Measurements from ENCODE around the gene FEN1.
A peak's percentile ranks its signal among the peaks of the same experiment; 100 is the strongest.

FEN1 gene

GRCh38 chr11:61834278-61835048 is 41.8 kb downstream of the FEN1 start:
- Histone ChIP-seq H3K27ac (peak overlapping the region in 17 of 21 experiments; percentile 5 to 88 (median 55)), H3K4me3 (no peak overlapping the region)

- no peak overlapping the region for H3K4me3 ChIP-seq
- H3K27ac ChIP-seq: peak overlapping the region in 3 of 21 experiments; percentile 1 to 88 (median 14)
These were observed 43.5 kb downstream of the FEN1 start for GRCh38 chr11:61836193-61836592.

DNA sequence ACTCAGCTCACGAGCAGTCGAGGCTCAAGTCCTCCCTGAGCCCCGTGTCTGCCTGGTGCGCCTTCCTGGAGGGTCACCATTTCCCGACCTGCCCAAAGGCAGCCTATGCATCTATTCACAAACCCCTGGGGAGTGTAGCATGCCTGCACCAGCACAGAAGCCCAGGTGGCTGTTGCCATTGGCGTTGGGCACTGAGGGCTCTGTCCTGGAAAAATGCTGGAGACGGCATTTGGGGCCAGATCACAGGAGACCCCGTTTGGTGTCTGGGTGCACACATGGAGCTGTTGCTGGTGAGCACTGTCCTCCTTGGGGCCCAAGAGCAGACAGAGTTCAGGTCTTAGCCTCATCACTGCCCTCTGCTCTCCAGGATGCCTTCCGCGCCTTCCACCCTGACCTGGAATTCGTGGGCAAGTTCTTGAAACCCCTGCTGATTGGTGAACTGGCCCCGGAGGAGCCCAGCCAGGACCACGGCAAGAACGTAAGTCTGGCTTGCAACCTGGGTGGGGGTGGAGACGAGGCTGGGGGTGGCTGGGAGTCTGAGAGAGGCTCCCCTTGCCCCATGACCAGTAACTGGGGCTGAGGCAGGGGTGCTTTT is 44.8 kb downstream of the FEN1 start:
- Histone ChIP-seq H3K27ac (no peak overlapping the region), H3K4me3 (no peak overlapping the region)

DNA sequence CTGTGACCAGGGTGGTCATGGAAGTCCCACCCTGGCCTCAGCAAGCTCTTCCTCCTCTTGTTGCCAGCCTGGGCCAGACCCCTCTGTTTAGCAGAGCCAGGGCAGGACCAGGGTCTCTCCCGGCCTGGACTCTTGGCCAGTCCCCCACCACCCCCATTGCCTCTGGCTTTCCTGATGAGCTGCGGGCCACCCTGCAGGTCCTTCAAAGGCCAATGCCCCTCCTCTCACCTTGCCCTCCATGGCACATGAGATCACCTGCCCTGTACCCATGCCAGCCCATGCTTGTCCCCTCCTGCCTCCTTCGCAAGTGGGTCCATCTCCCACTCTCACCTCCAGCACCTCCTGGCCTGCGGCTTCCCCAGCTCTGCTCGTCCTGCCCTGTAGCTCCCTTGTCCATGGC is 45.8 kb downstream of the FEN1 start:
- H3K27ac ChIP-seq: no peak overlapping the region
- H3K4me3 ChIP-seq: no peak overlapping the region

DNA sequence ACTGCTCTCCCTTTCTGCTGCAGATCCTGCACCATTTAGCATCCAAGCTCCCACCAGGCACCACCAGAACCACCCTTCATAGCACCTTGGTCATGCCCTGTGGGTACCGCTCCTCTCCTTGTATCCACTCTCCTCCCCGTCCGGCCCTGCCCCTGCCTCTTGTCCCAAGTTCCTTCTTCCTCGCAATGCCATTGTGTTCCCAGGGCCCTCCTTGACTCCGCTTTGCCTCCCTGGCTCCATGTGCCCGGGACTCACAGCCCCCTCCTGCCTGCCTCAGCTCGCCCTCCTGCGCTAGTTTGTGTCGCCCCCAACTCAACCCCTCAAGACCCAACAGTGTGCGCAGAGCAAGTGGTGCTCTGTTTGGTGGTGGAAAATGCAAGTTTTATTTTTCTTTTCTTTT is 46.2 kb downstream of the FEN1 start:
- Histone ChIP-seq H3K27ac (no peak overlapping the region), H3K4me3 (no peak overlapping the region)

DNA sequence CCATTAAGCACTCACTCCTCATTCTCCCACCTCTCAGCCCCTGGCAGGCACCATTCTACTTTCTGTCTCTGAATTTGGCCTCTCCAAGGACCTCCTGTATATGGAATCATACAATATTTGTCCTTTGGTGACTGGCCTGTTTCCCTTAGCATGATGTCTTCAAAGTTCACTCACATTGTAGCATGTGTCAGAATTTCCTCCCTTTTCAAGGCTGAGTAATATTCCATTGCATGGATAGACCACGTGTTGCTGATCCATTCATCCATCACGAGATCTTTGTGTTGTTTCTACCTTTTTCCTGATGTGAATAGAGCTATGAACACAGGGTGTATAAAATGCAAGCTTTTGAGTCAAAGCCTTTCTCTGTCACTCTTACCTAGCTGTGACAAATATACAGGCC is 47.0 kb downstream of the FEN1 start:
- Histone ChIP-seq H3K4me3 (no peak overlapping the region), H3K27ac (no peak overlapping the region)

DNA sequence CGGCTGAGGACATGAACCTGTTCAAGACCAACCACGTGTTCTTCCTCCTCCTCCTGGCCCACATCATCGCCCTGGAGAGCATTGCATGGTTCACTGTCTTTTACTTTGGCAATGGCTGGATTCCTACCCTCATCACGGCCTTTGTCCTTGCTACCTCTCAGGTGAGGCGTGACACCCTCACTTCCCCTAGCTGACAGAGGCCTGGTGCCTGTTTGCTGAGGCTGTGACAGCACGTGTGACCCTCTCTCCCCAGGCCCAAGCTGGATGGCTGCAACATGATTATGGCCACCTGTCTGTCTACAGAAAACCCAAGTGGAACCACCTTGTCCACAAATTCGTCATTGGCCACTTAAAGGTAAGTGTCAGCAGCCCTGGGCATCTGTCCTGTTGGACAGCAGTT is 47.7 kb downstream of the FEN1 start:
- Histone ChIP-seq H3K4me3 (no peak overlapping the region), H3K27ac (no peak overlapping the region)

GRCh38 chr11:61841636-61842527 is 49.2 kb downstream of the FEN1 start:
- Histone ChIP-seq H3K27ac (no peak overlapping the region), H3K4me3 (no peak overlapping the region)

- H3K27ac ChIP-seq: no peak overlapping the region
These were observed 49.8 kb downstream of the FEN1 start for GRCh38 chr11:61842528-61842820.

DNA sequence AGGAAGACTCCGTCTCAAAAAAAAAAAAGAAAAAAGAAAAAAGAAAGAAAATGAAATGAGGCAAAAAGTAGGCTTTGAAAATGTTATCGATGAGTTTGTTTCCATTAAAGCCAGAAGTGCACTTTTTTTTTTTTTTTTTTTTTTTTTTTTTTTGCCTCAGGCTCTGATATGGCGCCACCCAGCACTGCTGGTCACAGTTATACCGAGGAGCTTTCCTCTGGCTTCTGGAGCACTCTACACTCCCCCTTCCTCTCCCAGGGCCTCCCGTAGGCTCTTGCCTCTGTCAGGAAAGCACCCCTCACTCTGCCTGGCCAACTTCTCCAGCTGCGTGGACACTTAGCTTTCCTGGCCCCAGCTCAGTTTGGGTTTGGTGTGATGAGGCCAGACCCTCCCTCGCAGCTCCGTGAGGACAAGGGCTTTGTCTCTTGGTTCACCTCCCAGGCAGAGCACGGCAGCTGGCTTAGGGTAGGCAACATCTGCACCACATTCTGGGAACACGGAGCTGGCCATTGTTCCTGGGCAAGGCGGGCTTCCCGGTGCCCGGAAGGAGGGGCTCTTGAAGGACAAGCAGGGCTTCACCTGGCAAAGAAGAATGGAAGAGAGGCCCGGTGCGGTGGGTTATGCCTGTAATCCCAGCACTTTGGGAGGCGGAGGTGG is 52.3 kb downstream of the FEN1 start:
- no peak overlapping the region for H3K27ac ChIP-seq
- H3K4me3 ChIP-seq: no peak overlapping the region

More at GRCh38 chr11:61842528-61842820, 49.8 kb downstream of the FEN1 start:
- no peak overlapping the region for H3K4me3 ChIP-seq

DNA sequence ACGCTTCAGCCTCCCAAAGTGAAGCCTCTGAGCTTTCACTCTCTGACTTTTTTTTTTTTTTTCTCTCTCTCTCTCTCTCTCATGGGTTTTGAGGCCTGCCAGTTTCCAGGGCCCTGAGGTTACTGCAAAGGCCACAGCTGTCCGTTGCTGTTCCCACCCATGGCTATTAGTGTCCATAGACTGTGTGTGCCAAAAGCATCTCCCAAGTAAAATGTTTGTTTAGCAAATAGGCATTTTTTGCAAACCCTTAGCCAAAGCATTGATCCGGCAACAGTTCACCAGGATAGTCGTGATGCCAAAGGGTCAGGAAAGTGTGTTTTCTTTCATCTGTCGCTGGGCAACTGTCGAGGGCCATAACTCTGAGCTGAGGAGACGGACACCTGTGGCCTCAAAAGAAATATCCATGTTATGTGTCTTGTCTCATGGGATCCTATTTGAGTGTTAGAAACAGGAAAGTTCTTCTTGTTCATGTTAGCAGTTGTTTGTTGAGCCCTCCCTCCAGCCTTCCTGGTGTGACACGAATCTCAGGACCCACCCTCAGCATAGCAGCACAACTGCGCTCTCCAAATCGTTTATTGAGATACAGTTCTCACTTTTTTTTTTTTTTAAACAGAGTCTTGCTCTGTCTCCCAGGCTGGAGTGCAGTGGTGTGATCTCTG is 53.8 kb downstream of the FEN1 start:
- Histone ChIP-seq H3K27ac (no peak overlapping the region), H3K4me3 (no peak overlapping the region)
